Activated CD4-positive, alpha-beta T cell treated with anti-CD3 and anti-CD28 coated beads, Interleukin-2, amount 50 U/mL, for 48 hours (primary cell): Measurements from ENCODE around the gene MMP24.

Experiments
- DNase-seq, 2 experiments: peaks; one replicate each; pipeline ENCODE4 v3.0.0-alpha.2; 2020

Gene MMP24

GRCh38 chr20:35295058-35295457 lies 68.6 kb downstream of the MMP24 start:
- no peak for DNase-seq

GRCh38 chr20:35295674-35296073 lies 69.2 kb downstream of the MMP24 start:
- DNase-seq: no peak

- DNase-seq: no peak
Measured at GRCh38 chr20:35296101-35296554, 69.6 kb downstream of the MMP24 start.

- no peak for DNase-seq
Measured at GRCh38 chr20:35297155-35297554, 70.7 kb downstream of the MMP24 start.

- DNase-seq: no peak
Measured at GRCh38 chr20:35297740-35298139, 71.2 kb downstream of the MMP24 start.

GRCh38 chr20:35298264-35298663 lies 71.8 kb downstream of the MMP24 start:
- DNase-seq: no peak

GRCh38 chr20:35299780-35300179 lies 73.3 kb downstream of the MMP24 start:
- no peak for DNase-seq

- no peak for DNase-seq
Measured at GRCh38 chr20:35300469-35301262, 74.2 kb downstream of the MMP24 start.

GRCh38 chr20:35301426-35301825 lies 74.9 kb downstream of the MMP24 start:
- DNase-seq: no peak

- DNase-seq: no peak
Measured at GRCh38 chr20:35302421-35303335, 76.2 kb downstream of the MMP24 start.

- no peak for DNase-seq
Measured at GRCh38 chr20:35303382-35303734, 76.9 kb downstream of the MMP24 start.

GRCh38 chr20:35303735-35304491 lies 77.4 kb downstream of the MMP24 start:
- DNase-seq: peak; percentile 87 to 91

- no peak for DNase-seq
Measured at GRCh38 chr20:35304956-35305355, 78.5 kb downstream of the MMP24 start.

GRCh38 chr20:35305682-35306556 lies 79.4 kb downstream of the MMP24 start:
- peak; percentile 84 to 89 for DNase-seq

- DNase-seq: peak; percentile 38 to 51
Measured at GRCh38 chr20:35306931-35307517, 80.5 kb downstream of the MMP24 start.

GRCh38 chr20:35307666-35308653 lies 81.5 kb downstream of the MMP24 start:
- DNase-seq: no peak

- peak; percentile 82 to 86 for DNase-seq
Measured at GRCh38 chr20:35311409-35311808, 84.9 kb downstream of the MMP24 start.

- DNase-seq: no peak
Measured at GRCh38 chr20:35311822-35312221, 85.3 kb downstream of the MMP24 start.

GRCh38 chr20:35312318-35312717 lies 85.8 kb downstream of the MMP24 start:
- DNase-seq: peak in 1 of 2 experiments; percentile 46
